DMS114 treated with DMSO at 0.1 percent for 48 hours (cell line): ENCODE data around the gene GRK3.
"Not testable (repeated sequence)": the region's sequence is repeated elsewhere in the genome, so short reads cannot be mapped to it uniquely, and the experiment has no call there.

Source experiments
- DNase-seq: peaks from one replicate; lab custom pipeline; 2025; ENCODE audit not compliant: unreplicated experiment; lab: John Stamatoyannopoulos, UW

GRK3 gene

DNA sequence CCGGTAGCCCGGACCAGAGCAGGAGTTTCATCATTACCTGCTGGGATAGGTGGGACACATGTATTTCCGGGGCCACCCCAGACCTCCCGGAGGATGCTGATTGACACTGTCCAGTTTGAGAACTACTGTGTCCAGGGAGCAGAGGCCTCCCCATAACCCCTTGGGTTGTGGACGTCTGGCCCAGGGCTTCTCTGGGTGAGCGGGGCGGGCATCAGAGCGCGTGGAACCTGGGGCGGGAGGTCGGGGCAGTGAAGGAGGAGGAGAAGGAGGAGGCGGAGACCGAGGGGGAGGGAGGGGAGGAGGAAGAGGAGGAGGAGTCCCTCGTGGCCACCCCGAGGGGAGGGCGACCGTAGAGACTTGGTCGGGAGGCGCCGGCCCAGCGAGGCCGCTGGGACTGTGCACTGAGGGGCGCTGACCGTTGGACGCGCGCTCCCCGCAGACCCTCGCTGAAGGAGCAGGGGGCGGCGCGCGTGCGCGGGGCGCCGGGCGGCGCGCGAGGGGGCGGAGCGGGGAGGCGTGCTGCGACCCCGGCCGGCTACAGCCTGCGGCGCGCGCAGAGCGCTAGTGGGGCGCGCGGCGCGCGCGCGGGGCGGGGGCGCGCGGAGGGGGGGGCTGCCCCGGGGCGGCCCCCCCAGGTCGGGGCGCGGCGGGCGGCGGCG lies at the start of gene GRK3:
Gene GRK3, plus strand, starts transcription at position 356 of the 659 bp plus-strand sequence. CDS start 366 bp downstream, outside the sequence.
- peak; percentile 24 for DNase-seq

DNA sequence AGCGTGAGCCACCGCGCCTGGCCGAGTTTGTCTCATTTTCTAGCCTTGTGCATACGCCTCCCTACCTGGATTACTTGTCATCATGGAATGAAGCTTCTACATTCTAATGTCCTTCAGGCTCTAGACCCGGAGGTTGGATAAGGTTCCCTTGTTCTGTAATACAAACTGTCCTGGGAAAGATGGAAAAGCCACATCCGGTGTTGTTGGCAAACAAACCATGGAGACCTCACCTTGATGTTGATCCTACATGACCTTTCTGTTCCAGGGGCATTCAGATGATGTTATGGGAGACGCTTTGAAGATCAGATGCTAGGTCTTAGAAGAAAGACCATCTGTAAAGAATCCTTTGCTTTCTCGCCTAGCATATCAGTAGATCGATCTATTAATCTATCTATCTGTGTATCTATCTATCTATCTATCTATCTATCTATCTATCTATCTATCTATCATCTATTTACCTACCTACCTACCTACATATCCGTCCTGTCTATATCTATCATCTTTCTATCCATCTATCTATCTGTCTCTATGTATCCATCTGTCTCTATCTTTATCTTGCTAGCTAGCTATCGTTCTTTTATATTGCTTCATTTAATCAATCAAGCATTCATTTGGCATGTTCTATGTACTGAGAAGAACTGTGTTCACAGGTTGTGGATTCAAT lies 46.3 kb upstream of the GRK3 start:
- no peak for DNase-seq

DNA sequence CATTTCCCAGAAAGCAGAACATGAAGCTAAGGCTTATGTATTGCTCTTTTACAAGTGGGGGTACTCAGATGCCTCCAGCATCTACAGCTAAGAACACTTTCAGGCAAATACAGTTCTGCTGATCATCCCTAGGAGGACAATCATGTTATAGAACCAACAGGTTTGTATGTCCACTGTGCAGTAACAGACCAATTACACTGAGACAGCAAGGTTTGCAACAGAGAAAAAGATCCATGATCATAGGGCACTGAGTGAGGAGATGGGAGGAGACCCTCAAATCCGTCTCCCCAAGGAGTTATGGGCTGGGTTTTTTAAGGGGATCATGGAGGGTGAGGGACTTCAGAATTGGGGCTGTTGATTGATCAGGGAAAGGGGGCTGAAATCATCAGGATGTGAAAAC lies 39.1 kb upstream of the GRK3 start:
- no peak for DNase-seq

DNA sequence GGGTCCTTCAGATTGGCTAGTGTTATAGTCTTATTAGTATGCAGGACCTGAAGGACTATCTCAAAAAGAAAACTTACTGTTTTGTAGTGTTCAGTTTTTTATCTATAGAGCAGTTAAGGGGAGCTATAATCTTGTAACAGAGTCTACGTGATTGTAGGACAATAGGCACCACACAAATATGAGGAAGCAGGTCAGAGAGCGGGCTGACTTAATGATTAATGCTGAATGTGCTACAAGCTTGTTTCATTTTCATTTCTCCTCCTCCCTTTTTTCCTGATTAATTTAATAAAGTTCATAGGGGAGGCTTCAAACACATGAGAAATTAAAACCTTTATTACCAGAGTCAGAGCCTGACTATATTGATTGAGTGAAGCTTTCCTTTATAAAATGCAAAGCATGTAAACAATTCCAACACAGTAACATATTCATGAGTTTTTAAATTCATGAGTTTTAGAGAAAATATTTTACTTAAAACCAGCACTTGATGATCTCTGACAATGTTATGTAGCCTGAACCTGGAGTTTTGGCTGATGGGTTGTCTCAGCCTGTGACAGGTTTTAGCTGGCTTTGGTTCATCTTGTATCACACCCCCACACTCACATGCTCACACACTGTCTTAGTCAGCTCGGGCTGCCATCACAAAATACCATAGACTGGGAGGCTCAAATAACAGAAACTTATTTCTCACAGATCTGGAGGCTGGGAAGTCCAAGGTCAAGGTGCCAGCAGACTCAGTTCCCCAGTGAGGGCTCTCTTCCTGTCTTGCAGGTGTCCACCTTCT lies 38.5 kb upstream of the GRK3 start:
- DNase-seq, result not testable (repeated sequence)

DNA sequence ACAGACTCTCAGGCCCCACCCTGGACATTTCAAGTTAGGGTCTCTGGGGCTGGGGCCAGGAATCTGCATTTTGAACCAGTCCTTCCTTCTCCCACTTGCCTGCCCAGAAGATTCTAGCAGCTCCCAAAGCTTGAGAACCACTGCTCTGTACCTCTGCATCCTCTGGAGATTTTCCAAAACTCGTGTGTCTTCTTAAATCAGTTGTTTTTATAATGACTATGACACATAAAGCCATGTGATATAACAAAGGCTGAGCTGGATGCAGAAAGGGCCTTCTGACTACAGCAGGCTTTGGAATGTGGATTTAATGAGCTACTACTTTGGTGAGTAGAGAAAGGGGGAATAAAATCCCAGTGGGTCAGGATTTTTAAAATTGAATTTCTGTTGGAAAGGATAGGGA lies 37.5 kb upstream of the GRK3 start:
- DNase-seq, result not testable (repeated sequence)

DNA sequence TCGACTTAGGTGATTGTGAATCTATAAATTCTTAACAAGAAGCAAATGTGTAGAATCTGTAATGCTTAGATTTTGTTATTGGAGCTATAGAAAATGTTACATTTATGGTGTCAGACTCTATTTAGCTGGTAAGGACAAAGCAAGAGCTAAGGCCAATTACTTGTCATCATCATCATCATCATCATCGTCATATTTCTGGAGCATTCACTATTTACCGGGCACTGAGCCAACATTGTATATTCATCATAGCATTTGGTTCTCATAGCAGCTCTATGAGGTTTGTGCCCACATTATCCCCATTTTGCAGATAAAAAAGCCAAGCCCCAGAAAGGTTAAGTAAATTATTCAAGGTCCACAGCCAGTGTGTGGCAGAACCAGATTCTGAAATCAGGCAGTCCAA lies 36.4 kb upstream of the GRK3 start:
- not testable (repeated sequence) for DNase-seq

DNA sequence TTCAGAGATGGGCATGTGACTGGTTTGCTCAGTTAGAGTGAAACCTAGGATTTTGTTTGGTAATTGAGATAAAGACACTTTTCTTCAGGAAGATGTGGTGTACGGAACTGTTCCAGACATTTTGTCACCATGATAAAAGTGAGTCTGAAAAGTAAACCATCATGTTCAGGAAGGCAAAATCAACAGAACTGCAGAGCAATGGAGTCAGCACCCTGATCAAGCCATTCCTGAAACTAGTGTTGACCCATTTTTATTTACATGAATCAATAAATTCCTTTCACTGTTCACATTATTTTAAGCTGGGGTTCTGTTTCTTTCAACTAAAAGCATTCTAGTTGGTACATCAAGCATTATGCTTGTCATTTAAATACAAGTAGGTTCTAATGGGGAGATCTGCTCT lies 35.4 kb upstream of the GRK3 start:
- not testable (repeated sequence) for DNase-seq

DNA sequence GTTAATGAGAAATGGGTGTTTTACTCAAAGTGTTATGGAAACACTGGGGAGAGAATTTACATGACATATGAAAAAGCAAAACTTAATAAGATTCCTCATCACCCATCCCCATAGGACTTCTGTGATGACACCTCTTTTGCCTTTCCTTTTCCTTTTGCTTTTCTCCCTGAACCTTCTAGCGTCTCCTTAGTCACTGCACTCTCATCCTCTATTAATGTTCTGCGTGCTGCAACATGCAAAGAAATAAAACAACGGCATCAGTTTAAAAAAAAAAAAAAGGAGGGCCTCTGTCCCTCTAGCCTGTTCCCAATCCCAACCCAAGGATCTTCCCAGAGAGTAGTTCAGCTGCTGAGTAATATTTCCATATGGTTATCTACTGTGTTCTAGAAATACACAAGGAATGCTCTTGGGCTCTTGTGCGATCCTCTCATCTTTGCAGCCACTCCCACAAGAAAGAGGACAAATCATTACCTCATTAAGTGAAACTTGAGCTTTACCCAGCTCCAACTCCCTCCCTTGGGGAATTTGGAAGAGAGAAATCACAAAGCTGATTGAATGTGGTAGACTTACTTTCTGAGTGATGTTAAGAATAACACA lies 34.8 kb upstream of the GRK3 start:
- not testable (repeated sequence) for DNase-seq

DNA sequence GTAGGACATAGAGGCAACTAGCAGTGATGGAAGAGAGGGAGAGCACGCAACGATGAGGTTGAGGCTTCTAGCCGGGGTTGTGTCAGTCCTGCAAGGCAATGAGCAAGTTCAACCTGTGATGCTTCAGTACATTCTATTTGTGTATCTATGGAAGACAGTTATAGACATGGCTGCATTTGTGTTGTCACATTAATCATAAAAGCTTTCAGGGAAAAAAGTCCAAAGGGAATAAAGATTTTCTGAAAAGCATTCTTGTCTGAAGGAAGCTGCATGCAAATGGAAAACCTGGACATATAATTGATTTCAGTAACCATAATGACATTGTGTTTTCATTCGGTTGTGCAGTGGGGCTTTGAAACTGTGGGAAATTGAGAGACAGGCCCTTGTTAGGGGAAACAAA lies 32.8 kb upstream of the GRK3 start:
- DNase-seq, result not testable (repeated sequence)

DNA sequence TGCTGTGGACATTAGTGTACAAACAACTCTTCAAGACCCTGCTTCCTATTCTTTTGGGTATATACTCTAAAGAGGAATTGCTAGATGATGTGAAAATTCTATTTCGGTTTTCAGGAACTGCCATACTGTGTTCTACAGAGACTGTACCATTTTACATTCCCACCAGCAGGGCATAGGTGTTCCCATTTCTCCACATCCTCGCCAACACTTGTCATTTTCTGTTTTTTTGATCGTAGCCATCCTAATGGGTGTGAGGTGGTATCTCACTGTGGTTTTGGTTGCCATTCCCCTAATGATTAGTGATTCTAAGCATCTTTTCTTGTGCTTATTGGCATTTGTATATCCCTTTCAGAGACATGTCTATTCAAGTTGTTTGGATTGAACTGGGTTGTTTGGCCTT lies 29.8 kb upstream of the GRK3 start:
- no peak for DNase-seq

DNA sequence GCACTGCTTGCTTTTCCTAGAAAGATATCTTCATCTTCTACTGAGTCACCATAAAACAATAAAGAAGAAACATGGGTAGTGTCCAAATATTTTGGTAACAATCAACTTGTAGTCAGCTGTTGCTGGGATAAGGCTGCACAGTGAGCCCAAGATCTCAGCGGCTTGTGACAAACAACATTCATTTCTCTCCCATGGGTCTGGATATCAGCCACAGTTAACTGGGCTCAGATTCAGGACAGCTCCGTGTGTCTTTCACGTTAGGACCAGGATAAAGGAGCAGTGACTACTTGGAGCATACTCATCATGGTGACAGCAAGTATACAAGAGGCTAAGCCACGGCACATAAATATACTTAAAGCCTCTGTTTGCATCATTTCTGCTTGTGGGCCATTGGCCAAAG lies 27.9 kb upstream of the GRK3 start:
- DNase-seq, result no peak

DNA sequence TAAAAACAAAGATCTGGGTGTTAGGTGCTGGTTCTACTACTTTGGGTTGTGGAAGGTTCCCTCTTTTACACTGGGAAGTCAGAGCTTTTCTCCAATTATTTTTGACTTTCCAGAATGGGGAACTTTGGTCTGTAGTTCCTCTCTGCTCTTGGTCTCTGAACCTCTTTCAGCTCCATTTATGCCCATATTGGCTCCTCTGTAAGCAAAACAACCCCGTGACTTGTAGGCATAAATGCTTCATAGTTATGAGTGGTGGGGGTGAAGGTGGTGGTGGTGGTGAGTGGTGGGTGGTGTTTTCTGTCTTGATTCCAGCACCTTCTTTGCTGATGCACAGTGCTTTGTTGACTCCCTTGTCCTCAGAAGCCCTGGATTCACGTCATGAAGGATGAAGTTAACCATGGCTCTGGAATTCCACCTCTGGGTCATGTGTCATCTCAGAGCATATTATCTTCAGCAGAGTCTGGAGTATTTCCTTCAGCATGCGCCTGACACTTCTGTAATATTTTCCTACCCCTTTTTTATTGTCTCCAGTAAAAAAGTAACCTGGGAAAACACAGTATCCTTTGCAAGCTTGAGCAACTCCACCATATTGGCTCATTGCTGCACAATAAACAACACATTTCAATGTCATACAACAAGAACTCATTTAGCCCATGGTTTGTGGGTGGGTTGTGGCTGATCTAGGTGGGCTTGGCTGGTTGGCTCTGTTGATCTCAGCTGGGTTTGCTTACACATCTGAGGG lies 24.1 kb upstream of the GRK3 start:
- no peak for DNase-seq

DNA sequence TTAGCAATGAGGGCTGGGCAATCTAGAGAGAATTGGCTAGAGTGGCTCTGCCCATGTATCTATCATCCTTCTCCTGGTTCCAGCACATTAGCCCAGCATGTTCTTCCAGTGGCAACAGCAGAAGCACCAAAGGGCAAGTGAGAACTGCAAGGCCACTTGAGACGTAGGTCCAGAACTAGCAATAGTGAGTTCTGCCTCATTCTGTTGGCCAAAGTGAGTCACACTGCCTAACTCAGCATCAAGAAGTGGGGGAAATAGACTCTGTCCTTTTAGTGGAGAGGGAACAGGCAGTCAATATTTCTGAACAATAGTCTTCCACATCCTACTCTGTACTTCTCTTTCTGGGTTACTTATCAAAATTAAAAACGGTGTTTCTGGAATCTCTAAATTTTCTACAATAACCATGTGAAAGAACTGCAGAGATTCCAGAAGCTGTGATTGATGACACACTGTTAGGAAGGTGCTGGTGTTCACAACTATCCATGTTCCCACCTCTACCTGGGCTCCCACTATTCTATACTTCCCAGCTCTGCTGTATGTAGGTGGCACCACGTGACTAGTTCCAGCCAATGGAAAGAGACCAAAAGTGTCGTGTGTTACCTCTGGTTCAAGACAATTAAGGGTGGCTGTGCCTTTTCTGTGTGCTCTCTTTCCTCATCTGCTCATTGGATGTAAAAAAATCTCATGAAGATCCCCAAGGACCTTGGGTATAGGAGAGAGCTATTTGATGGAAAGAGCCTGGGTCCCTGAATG lies 23.4 kb upstream of the GRK3 start:
- DNase-seq, result no peak

DNA sequence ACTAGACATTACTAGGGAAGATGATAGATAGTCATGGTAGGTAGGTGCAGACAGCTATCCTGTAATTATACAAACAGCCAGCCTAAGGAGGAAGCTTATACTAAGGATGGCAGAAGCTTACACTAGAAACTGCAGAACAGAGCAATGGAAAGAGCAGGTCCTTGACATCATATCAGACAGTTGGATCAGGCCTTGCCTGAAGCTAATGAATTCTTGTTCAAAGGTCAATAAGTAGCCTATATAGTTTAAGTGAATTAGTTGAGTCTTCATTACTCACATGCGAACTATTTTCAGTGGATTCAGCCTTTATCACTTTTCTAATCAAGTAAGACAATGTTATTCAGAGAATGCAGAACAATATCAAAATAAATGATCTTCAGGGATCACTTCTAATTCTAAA lies 22.3 kb upstream of the GRK3 start:
- no peak for DNase-seq

DNA sequence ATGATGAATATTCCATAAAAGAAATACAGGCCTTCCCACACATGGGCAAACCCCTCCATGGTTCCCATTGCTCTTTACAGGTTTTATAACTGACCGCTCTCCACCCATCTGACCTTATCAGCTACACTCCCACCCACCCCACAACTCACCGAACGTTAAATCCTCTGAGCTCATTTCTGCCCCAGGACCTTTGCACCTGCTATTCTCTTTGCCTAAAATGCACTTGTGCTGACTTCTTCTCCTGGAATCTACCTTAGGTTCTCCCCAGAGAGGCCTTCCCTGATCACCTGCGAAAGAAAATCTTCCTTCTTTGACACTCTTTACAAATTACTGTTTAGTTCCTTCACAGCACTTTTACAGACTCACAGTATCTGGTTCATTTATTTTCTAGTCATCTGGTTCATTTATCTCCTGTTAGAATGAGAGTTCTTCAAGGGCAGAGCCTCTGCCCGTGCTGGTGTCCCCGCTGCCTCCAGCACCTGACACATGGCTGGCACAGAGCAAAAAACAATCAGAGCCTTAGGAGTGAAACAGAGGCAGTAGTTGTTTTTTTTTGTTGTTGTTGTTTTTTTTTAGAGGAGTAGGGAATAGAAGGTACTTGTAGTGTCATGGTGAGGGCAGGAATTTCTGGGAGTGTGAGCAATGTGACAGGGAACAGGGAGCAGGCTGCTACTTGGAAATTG lies 21.6 kb upstream of the GRK3 start:
- no peak for DNase-seq

DNA sequence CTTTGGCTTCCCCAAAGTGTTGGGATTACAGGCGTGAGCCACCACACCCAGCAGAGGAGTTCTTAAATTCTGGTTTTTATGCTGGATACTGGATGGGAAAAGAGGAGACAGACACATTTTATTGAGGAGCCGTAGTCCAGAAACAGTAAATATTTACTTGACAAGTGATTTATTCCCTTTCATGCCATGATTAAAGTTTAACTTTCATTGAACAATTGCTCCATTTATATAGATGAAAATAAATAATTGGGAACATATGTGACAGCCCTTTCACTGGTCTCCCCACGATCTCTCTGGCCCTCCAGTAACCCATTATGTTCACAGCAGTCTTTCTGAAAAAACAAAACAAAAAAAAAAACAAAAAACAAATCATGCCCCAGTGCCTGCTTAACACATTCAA lies 19.3 kb upstream of the GRK3 start:
- no peak for DNase-seq

DNA sequence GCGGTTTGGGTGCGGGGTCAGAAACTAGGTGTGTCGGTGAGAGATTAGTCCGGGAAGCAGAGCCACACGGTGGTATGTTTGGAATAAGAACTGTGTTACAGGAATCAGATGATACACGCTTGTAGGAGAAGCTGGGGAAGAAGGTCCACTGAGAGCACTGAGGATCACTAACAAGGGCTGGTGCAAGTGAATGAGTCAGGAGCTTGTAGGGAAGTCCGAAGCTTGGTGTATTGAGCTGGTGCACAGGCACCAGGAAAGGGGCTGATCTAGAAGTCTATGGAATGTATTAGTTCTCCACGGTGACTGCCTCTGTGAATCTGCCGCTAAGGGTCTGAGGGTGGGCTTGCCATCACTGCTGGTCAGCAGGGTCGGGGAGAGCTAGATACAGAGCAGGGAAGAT lies 18.8 kb upstream of the GRK3 start:
- DNase-seq, result no peak

DNA sequence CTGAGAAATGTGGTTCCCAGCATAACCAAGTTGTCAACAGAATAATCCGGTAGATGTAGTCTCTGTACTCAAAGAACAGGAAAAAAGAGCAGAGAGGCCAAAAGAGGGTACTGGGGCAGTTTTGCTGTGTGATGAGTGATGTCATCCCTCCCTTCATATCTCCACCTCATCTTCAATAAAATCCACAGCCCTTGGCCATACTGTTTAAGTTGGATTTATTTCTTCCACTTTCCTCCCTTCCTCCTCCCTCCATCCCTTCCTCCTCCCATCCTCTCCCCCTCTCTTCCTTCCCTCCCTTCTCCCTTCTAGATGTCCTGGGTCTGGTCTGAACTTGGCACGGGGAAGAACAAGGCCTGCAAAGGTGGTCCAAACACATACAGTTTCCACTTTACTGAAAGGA lies 18.2 kb upstream of the GRK3 start:
- no peak for DNase-seq

DNA sequence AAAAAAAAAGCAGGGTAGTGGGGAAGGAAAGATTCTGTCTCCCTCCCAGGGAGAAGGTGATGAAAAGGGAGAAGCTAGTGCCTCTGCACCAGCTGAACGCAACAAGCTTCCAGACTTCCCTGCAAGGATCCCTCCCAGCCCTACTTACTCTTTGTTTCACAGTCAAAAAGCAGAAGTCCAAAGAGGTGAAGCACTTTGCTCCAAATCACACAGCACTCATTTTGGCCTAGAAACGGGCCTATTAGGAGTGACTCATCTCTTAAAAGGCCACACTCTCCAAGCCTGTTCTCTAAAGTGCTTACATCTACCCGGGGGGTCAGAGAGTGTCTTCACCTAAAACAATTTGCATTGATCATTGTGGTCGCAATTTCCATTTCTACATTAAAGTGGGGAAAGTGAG lies 17.7 kb upstream of the GRK3 start:
- DNase-seq, result no peak
